ENCODE measurements around the gene USHBP1.
"Not testable (repeated sequence)": the region's sequence is repeated elsewhere in the genome, so short reads cannot be mapped to it uniquely, and the experiment has no call there.

Gene USHBP1

GRCh38 chr19:17303940-17304267 is 39.4 kb upstream of the USHBP1 start:
- DNase-seq (ENCODE audit: low read depth) = no peak
- H3K4me3 ChIP-seq (ENCODE audit: control insufficient read depth, low read depth, low read length) = no peak overlapping the region
- TF ChIP-seq CTCF (IDR thresholded peaks at IDR 0.05; ENCODE audit: control insufficient read depth, insufficient read depth, low read depth, low read length, missing control alignments) = no peak

- TF ChIP-seq CTCF (IDR thresholded peaks at IDR 0.05; ENCODE audit: control insufficient read depth, insufficient read depth, low read depth, low read length, missing control alignments) = peak; percentile 16
These were observed 38.8 kb upstream of the USHBP1 start, which contains the start of gene ABHD8 for GRCh38 chr19:17303167-17303939. ABHD8 (minus strand) TSS chr19:17303425; CDS start chr19:17301616, 1,809 bp downstream.

GRCh38 chr19:17302391-17303166 is 38.0 kb upstream of the USHBP1 start:
- H3K4me3 ChIP-seq (ENCODE audit: control insufficient read depth, low read depth, low read length) = peak overlapping the region; percentile 81
- no peak for DNase-seq (ENCODE audit: low read depth)
- no peak for TF ChIP-seq CTCF (IDR thresholded peaks at IDR 0.05; ENCODE audit: control insufficient read depth, insufficient read depth, low read depth, low read length, missing control alignments)

More at GRCh38 chr19:17303167-17303939, 38.8 kb upstream of the USHBP1 start, which contains the start of gene ABHD8:
- peak within 1 kb of the TSS; percentile 81 for H3K4me3 ChIP-seq (ENCODE audit: control insufficient read depth, low read depth, low read length)
- peak; percentile 78 for DNase-seq (ENCODE audit: low read depth)

GRCh38 chr19:17300992-17301619 is 36.6 kb upstream of the USHBP1 start:
- TF ChIP-seq CTCF (IDR thresholded peaks at IDR 0.05; ENCODE audit: control insufficient read depth, insufficient read depth, low read depth, low read length, missing control alignments) = no peak
- H3K4me3 ChIP-seq (ENCODE audit: control insufficient read depth, low read depth, low read length) = no peak overlapping the region
- DNase-seq (ENCODE audit: low read depth) = no peak

- no peak overlapping the region for H3K4me3 ChIP-seq (ENCODE audit: control insufficient read depth, low read depth, low read length)
- DNase-seq (ENCODE audit: low read depth) = no peak
- TF ChIP-seq CTCF (IDR thresholded peaks at IDR 0.05; ENCODE audit: control insufficient read depth, insufficient read depth, low read depth, low read length, missing control alignments) = no peak
These were observed 32.4 kb upstream of the USHBP1 start for GRCh38 chr19:17296976-17297375.

GRCh38 chr19:17296273-17296672 is 31.7 kb upstream of the USHBP1 start:
- TF ChIP-seq CTCF (IDR thresholded peaks at IDR 0.05; ENCODE audit: control insufficient read depth, insufficient read depth, low read depth, low read length, missing control alignments) = no peak
- no peak for DNase-seq (ENCODE audit: low read depth)
- no peak overlapping the region for H3K4me3 ChIP-seq (ENCODE audit: control insufficient read depth, low read depth, low read length)

GRCh38 chr19:17295551-17295950 is 31.0 kb upstream of the USHBP1 start:
- not testable (repeated sequence) for DNase-seq (ENCODE audit: low read depth); H3K4me3 ChIP-seq (ENCODE audit: control insufficient read depth, low read depth, low read length)
